GM19395 (cell line): Measurements from ENCODE around the gene HOXC11.

Source experiments
- ATAC-seq: cut with Tn5 transposase; IDR thresholded peaks from one replicate; pipeline ENCODE4 v1.9.1; 2021; ENCODE audit warnings: mild to moderate bottlenecking, moderate library complexity; ENCODE audit not compliant: unreplicated experiment

The HOXC11 gene

GRCh38 chr12:53983568-53983949, 10.6 kb downstream of the HOXC11 start:
- ATAC-seq = no peak

- ATAC-seq = no peak
These were observed 11.1 kb downstream of the HOXC11 start for GRCh38 chr12:53983950-53984572.

DNA sequence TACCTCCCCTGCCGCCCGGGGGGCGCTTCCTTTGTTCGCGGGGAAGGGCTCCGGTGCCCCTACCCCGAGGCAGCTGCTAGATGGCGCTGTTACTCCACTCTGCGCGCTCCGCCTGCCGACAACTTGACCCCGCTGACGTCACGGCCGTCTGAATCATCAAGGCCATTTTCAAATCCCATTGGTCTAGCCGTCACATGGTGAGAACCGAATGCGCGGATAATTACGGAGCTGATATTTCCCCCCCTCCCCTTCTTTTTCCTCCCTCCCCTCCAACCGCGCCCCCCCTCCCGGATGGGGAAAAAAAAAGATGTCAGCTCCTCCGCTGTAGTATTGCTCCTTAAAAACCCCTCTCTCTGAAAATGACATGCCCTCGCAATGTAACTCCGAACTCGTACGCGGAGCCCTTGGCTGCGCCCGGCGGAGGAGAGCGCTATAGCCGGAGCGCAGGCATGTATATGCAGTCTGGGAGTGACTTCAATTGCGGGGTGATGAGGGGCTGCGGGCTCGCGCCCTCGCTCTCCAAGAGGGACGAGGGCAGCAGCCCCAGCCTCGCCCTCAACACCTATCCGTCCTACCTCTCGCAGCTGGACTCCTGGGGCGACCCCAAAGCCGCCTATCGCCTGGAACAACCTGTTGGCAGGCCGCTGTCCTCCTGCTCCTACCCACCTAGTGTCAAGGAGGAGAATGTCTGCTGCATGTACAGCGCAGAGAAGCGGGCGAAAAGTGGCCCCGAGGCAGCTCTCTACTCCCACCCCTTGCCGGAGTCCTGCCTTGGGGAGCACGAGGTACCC, 12.2 kb downstream of the HOXC11 start, which contains the start of gene HOXC10:
HOXC10 (plus strand) TSS at position 246 of the 791 bp plus-strand sequence; CDS start at position 360, 114 bp downstream.
- peak; percentile 61 for ATAC-seq

GRCh38 chr12:53985692-53985993, 12.7 kb downstream of the HOXC11 start:
- no peak for ATAC-seq

DNA sequence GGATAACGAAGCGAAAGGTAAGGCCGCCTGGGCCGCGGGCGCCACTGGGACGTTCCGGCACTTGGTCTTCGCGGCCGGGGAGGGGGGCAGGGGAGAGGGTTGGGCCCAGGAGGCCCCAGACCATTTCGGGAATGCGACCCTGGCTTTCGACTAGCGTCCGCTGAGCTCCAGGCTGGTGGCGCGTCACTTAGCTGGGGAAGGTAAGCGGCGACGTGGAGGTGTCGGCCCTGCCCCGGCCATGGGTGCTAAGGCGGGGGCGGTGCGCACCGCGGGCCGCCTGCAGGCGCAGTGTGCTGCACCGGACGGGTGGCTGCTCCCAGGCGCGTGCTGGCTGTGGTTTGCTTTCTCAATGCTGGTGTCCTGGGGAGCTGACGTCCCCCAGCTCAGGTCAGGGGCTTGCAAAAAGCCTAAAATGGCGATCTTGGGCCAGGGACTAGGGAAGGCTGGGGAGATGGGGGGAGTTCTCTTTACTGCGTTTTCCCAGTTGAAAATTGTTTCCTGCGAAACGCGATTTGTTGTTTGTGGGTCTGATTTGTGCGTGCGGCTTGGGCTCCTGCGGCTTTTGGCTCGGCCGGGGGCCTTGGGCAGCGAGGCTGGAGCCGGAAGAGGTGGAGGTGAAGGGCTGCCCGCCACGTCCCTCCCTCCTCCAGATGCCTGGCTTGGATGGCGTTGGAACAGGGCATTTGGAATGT, 13.2 kb downstream of the HOXC11 start:
- ATAC-seq = no peak

GRCh38 chr12:53986686-53987483, 14.0 kb downstream of the HOXC11 start:
- no peak for ATAC-seq

GRCh38 chr12:53987787-53988230, 14.9 kb downstream of the HOXC11 start:
- ATAC-seq = no peak

- ATAC-seq = no peak
These were observed 15.8 kb downstream of the HOXC11 start for GRCh38 chr12:53988541-53989226.

DNA sequence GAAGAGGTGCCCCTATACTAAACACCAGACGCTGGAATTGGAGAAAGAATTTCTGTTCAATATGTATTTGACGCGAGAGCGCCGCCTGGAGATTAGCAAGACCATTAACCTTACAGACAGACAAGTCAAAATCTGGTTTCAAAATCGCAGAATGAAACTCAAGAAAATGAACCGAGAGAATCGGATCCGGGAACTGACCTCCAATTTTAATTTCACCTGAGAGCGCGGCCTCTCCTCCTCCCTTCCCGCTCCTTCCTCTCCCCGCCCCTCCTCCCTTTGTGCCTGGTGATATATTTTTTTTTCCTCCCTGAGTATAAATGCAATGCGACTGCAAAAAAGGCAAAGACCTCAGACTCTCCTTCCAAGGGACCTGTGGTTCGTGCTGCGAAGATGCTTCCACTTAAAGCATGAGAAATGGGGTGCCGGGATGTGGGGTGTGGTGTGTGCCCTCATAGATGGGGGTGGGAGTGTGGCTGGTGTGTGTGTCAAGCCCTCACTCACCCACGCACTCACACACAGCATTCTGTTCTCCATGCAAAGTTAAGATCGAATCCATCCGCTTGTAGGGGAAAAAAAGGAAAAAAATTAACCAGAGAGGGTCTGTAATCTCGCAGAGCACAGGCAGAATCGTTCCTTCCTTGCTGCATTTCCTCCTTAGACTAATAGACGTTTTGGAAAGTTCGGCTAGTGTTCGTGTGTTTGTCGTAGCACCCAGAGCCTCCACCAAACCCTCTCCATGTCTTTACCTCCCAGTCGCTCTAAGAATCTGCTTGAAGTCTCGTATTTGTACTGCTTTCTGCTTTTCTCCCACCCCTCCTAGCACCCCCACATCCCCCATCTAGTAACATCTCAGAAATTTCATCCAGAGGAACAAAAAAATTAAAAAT, 16.5 kb downstream of the HOXC11 start:
- peak; percentile 56 for ATAC-seq

GRCh38 chr12:53990311-53991076, 17.6 kb downstream of the HOXC11 start:
- no peak for ATAC-seq

DNA sequence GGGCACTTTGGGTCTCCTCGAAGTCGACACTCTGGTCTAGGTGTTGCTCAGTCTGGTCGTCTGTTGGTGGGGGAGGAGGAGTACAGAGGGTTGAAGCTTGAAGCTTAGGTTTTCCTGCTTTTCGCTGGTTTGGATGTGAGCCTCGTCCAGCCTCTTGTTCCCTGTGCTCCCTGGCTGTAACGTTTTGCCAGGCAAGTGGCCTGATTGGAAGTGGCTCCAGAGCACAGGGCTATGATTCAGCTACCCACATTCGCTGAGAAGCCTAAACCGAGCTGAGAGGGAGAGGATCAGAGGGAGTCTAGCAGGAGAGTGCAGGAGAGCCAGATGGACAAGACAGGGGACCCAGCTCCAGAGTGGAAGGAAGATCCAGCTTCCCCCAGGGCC, 18.1 kb downstream of the HOXC11 start:
- no peak for ATAC-seq

GRCh38 chr12:53992377-53992889, 19.5 kb downstream of the HOXC11 start:
- ATAC-seq = no peak

DNA sequence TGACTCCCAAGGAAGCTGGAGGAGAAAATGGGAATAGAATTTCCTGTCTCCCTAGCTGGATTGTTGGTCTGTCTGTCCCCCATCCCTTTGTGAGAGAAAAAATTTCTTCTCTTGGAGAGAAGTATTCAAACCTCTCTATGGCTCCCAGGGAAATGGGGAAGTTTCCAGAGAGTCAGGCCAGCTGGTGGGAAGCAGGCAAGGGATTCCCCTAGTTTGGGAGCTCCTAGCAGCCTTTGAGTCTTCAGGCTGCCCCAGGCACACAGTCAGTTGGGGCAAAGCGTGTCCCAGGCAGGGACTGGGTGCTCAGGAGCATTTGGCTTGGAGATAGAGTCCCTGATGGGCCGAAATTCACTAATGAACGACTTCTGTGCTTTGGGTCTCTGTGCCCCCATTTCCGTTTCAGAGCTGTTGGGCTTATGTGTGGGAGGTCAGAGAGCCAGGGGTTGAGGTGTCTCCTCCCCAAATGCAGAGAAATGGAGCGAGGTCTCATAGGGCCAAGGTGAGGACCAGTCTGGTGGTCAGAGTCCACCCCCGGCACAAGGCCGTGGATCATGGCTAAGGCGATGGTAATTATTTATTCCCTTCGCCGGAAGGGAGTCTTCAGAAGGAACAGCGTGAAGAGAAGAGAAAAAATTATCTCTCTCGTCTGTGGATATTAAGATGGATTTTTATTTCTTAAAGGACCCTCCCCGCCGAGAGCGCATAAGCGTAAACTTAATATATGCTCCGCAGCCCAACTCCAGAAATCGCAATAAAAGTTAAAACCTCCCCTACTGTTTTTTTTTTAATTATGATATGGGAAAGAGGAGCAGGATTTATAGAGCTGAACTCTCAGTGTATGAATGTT, 20.5 kb downstream of the HOXC11 start:
- no peak for ATAC-seq

- ATAC-seq = no peak
These were observed 21.0 kb downstream of the HOXC11 start for GRCh38 chr12:53994009-53994263.

- no peak for ATAC-seq
These were observed 21.5 kb downstream of the HOXC11 start for GRCh38 chr12:53994264-53995001.

GRCh38 chr12:53995002-53995377, 22.1 kb downstream of the HOXC11 start:
- ATAC-seq = no peak
